ENCODE results near the gene AK8. TPM values are rescaled to one million over a fixed set of nuclear protein-coding genes. Genes with fewer than 3 reads are reported as not detected.

AK8 gene
- polyA plus RNA-seq, 1 of the 3 experiments (the other 2 are of a cell fraction) = 0.77 TPM

DNA sequence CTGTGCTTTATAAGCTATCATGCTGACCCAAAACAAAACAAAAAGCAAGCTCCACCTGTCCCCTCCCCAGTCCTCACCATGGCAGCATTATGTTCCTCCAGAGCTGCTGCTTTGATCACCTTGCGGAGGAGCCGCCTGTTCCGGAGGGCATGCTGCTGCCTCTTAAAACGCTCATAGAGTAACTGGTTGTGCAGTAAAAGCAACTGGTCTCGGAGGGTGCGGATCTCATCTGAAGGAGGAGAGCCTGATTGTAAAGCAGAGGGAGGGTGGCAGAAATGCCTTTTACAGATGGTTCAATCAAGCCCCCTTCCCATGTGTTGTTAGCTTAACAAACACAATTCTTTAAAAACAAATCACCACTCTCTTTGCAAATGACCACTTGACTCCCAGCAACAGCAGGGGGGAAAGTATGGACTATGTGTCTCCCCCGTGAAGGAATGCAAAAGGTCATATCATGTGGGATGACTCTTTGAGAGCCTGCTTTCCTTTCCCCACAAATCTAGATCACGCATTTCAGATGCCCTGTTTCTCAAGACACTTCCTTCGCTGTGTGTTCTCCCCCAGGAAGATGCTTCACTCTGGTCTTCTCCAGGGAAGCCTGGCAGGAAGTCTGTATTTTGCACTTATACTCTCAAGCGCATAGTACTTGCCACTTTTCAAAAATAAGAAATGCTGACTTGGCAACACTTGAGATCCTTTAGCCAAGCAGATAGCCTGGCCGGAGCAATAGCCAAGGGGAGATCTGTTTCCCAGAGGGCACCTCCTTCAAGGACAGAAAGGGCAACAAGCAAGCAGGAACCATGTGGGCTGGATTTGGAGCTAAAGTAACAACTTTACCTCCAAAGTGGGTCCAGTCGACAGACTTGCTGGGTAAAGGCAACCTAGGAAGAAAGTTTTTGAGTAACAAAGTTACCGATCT, 25.7 kb upstream of the AK8 start:
- WGBS (ENCODE audit: low lambda C conversion rate) = 95% methylated on average over 13 of the region's 13 CpGs
- no peak overlapping the region for H3K4me2 ChIP-seq

DNA sequence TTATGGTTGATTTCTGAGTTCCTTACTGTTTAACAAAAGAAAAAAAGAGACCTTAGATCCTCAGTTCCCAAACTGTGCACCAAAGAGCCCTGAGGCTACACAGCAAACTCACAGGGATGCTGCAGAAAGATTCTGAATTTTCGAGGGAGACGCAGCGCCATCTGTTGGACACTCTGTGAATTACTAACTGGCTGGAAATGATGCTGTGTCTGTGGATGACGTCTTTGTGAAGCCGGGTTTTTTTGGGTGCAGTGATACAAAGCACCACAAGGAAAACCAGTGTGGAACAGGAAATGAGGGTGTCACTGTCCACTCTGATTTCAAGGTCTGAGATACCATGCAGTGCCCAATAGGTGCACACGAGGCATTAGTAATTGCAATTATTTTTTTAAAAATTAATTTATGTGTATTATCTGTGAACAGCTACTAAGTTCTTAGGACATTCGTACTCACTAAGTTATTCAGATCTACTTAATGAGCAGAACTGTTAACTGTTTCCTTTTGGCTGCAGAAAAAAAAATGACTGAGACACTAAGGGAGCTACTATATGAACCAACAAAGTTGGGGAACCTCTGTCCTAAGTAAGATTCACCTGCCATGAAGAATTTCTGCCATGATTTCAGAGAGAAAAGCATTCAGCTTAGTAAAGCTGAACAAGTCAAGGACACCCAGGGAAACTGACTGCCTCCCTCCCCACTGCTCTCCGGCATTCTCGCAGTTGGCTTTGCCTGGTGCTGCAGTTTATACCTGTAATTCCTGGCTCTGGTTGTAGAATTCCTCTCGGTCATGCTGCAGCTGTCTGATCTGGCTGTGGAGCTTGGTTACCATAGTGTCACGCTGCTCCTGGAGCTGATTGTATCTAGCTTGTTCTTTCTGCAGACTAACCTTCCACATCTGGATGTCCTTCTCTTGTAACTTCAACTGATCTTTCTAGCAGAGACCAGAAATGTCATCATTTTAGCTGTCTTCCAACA, 24.1 kb upstream of the AK8 start:
- H3K79me2 ChIP-seq (ENCODE audit: insufficient read depth) = no peaks in the 10 kb centered on the region
- no peaks in the 10 kb centered on the region for H3K27me3 ChIP-seq (ENCODE audit: insufficient read depth)
- H2AFZ ChIP-seq (ENCODE audit: low read depth) = no peak overlapping the region
- POLR2A ChIA-PET = no interaction called here
- no peak overlapping the region for H3K4me2 ChIP-seq
- H3K36me3 ChIP-seq (replicated peaks in 1 of 2; ENCODE audit: control insufficient read depth in 1 of 2, insufficient read depth in 2 of 2, low read length in 1 of 2) = peaks cover 47 to 76% of the 10 kb centered on the region in 2 experiments
- H3K9ac ChIP-seq = no peak overlapping the region
- H3F3A ChIP-seq (replicated peaks; ENCODE audit: insufficient read depth) = peaks cover 8% of the 10 kb centered on the region
- peak; percentile 84 for DNase-seq
- WGBS (ENCODE audit: low lambda C conversion rate) = 40% methylated on average over 11 of the region's 11 CpGs
- H3K27ac ChIP-seq (ENCODE audit: low read depth in 2 of 2, low read length in 1 of 2) = peak overlapping the region in 1 of 2 experiments; percentile 26; a peak in 2 of 4 replicates
- H3K9me3 ChIP-seq = no peaks in the 10 kb centered on the region
- no peaks in the 10 kb centered on the region for H4K20me1 ChIP-seq (ENCODE audit: insufficient read depth)
- no peaks in the 10 kb centered on the region for H3K9me2 ChIP-seq
- peaks cover 0 to 7% of the 10 kb centered on the region in 2 experiments; a peak in 1 of 4 replicates for H3K4me1 ChIP-seq (ENCODE audit: control insufficient read depth in 1 of 2, insufficient read depth in 2 of 2, low read depth in 1 of 2, low read length in 1 of 2)
- no peak overlapping the region; a peak in 1 of 4 replicates for H3K4me3 ChIP-seq (ENCODE audit: low read depth in 2 of 2, low read length in 1 of 2)
- CTCF ChIA-PET = interaction anchor here (0.6 to 5.9 kb wide), 66 partner anchors 10 to 518 kb away, joined by 3 to 85 read pairs (median 4); partner anchors contain the start of genes BARHL1, DDX31, GFI1B and SPACA9
- TF ChIP-seq, protein P1, sequence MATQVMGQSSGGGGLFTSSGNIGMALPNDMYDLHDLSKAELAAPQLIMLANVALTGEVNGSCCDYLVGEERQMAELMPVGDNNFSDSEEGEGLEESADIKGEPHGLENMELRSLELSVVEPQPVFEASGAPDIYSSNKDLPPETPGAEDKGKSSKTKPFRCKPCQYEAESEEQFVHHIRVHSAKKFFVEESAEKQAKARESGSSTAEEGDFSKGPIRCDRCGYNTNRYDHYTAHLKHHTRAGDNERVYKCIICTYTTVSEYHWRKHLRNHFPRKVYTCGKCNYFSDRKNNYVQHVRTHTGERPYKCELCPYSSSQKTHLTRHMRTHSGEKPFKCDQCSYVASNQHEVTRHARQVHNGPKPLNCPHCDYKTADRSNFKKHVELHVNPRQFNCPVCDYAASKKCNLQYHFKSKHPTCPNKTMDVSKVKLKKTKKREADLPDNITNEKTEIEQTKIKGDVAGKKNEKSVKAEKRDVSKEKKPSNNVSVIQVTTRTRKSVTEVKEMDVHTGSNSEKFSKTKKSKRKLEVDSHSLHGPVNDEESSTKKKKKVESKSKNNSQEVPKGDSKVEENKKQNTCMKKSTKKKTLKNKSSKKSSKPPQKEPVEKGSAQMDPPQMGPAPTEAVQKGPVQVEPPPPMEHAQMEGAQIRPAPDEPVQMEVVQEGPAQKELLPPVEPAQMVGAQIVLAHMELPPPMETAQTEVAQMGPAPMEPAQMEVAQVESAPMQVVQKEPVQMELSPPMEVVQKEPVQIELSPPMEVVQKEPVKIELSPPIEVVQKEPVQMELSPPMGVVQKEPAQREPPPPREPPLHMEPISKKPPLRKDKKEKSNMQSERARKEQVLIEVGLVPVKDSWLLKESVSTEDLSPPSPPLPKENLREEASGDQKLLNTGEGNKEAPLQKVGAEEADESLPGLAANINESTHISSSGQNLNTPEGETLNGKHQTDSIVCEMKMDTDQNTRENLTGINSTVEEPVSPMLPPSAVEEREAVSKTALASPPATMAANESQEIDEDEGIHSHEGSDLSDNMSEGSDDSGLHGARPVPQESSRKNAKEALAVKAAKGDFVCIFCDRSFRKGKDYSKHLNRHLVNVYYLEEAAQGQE (IDR thresholded peaks at IDR 0.05; ENCODE audit: low read depth, low read length) = no peak
- TF ChIP-seq, protein P2, sequence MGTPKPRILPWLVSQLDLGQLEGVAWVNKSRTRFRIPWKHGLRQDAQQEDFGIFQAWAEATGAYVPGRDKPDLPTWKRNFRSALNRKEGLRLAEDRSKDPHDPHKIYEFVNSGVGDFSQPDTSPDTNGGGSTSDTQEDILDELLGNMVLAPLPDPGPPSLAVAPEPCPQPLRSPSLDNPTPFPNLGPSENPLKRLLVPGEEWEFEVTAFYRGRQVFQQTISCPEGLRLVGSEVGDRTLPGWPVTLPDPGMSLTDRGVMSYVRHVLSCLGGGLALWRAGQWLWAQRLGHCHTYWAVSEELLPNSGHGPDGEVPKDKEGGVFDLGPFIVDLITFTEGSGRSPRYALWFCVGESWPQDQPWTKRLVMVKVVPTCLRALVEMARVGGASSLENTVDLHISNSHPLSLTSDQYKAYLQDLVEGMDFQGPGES (IDR thresholded peaks at IDR 0.05; ENCODE audit: low read depth, low read length) = no peak
- TF ChIP-seq, protein P3, sequence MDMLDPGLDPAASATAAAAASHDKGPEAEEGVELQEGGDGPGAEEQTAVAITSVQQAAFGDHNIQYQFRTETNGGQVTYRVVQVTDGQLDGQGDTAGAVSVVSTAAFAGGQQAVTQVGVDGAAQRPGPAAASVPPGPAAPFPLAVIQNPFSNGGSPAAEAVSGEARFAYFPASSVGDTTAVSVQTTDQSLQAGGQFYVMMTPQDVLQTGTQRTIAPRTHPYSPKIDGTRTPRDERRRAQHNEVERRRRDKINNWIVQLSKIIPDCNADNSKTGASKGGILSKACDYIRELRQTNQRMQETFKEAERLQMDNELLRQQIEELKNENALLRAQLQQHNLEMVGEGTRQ (IDR thresholded peaks at IDR 0.05; ENCODE audit: borderline replicate concordance, low read depth, low read length) = no peak
- no peak for TF ChIP-seq SIN3A (IDR thresholded peaks at IDR 0.05; ENCODE audit: borderline replicate concordance, low read depth, low read length)
- TF ChIP-seq RCOR1 (IDR thresholded peaks at IDR 0.05; ENCODE audit: low read length) = peak; percentile 42; the same call in 1 of the 2 replicates
- no peak for TF ChIP-seq POLR2AphosphoS5 (IDR thresholded peaks at IDR 0.05; ENCODE audit: low read depth, low read length)
- TF ChIP-seq, protein P4, sequence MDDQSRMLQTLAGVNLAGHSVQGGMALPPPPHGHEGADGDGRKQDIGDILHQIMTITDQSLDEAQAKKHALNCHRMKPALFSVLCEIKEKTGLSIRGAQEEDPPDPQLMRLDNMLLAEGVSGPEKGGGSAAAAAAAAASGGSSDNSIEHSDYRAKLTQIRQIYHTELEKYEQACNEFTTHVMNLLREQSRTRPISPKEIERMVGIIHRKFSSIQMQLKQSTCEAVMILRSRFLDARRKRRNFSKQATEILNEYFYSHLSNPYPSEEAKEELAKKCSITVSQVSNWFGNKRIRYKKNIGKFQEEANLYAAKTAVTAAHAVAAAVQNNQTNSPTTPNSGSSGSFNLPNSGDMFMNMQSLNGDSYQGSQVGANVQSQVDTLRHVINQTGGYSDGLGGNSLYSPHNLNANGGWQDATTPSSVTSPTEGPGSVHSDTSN (IDR thresholded peaks at IDR 0.05) = no peak
- no peak for TF ChIP-seq EP300 (IDR thresholded peaks at IDR 0.05; ENCODE audit: borderline replicate concordance in 1 of 2, low read depth in 1 of 2, low read length in 1 of 2)
- peak; percentile 87 for TF ChIP-seq RAD21 (IDR thresholded peaks at IDR 0.05; ENCODE audit: low read length)
- peak; percentile 30 for TF ChIP-seq CHD2 (IDR thresholded peaks at IDR 0.05; ENCODE audit: low read length, partially characterized antibody)
- no peak for TF ChIP-seq FOSL2 (IDR thresholded peaks at IDR 0.05; ENCODE audit: borderline replicate concordance, low read depth)

More for the DNA sequence above, 25.7 kb upstream of the AK8 start:
- H3F3A ChIP-seq (replicated peaks; ENCODE audit: insufficient read depth) = peaks cover 8% of the 10 kb centered on the region
- H3K9ac ChIP-seq = no peak overlapping the region
- no peaks in the 10 kb centered on the region for H3K9me2 ChIP-seq
- peaks cover 0 to 7% of the 10 kb centered on the region in 2 experiments; a peak in 1 of 4 replicates for H3K4me1 ChIP-seq (ENCODE audit: control insufficient read depth in 1 of 2, insufficient read depth in 2 of 2, low read depth in 1 of 2, low read length in 1 of 2)
- no peak for TF ChIP-seq CHD2 (IDR thresholded peaks at IDR 0.05; ENCODE audit: low read length, partially characterized antibody)
- TF ChIP-seq, protein P2 (IDR thresholded peaks at IDR 0.05; ENCODE audit: low read depth, low read length) = no peak
- no peak for TF ChIP-seq FOXJ3 (CRISPR knock-in tag; IDR thresholded peaks at IDR 0.05)
- peaks cover 39 to 61% of the 10 kb centered on the region in 2 experiments for H3K36me3 ChIP-seq (replicated peaks in 1 of 2; ENCODE audit: control insufficient read depth in 1 of 2, insufficient read depth in 2 of 2, low read length in 1 of 2)
- no peak overlapping the region for H3K4me3 ChIP-seq (ENCODE audit: low read depth in 2 of 2, low read length in 1 of 2)
- no peaks in the 10 kb centered on the region for H3K27me3 ChIP-seq (ENCODE audit: insufficient read depth)
- no peak overlapping the region for H2AFZ ChIP-seq (ENCODE audit: low read depth)
- H4K20me1 ChIP-seq (ENCODE audit: insufficient read depth) = no peaks in the 10 kb centered on the region
- DNase-seq = no peak
- H3K9me3 ChIP-seq = no peaks in the 10 kb centered on the region
- ChIA-PET POLR2A (no interaction called here), CTCF (interaction anchor here (1.2 to 5.9 kb wide), 8 partner anchors 11 to 230 kb away, joined by 4 to 85 read pairs (median 18); partner anchors contain the start of gene TSC1)
- H3K27ac ChIP-seq (ENCODE audit: low read depth in 2 of 2, low read length in 1 of 2) = no peak overlapping the region
- H3K79me2 ChIP-seq (ENCODE audit: insufficient read depth) = no peaks in the 10 kb centered on the region
